H1 (cell line): ENCODE results near the gene PLXNA4. TPM values are rescaled to one million over a fixed set of nuclear protein-coding genes. Genes with fewer than 3 reads are reported as not detected.

Experiments
- CTCF ChIA-PET: fragments of 300-600 bp; sonication (Branson Sonifier 250); formaldehyde crosslinking; loops from one replicate; lab custom pipeline; 2021; ENCODE audit not compliant: partially characterized antibody; lab: Charles Lee
- POLR2A ChIA-PET: fragments of 300-600 bp; sonication (Branson Sonifier 250); formaldehyde crosslinking; loops from one replicate; lab custom pipeline; 2021; ENCODE audit warnings: inconsistent platforms; ENCODE audit not compliant: partially characterized antibody; lab: Charles Lee
- DNase-seq, 2 experiments: peaks; one replicate each; pipeline versions ENCODE4 v3.0.0 to v3.0.0-alpha.2; 2010 to 2022; ENCODE audit warnings: low spot score in 2 of 2, low read depth in 1 of 2, mixed read lengths in 1 of 2
- FAIRE-seq: peaks from 2 replicates; lab custom pipeline; 2011; peaks lifted over from hg19 to GRCh38; lab: Jason Lieb, UNC
- H2AFZ ChIP-seq: 2 replicates; pipeline ENCODE4 v1.8.1; 2012; ENCODE audit warnings: low read length, inconsistent platforms
- H2AK5ac ChIP-seq: 2 replicates; pipeline ENCODE4 v1.6.1; 2013; ENCODE audit warnings: low read depth, low read length
- H2BK120ac ChIP-seq: replicated peaks from 2 replicates; pipeline ENCODE3; 2013; ENCODE audit warnings: low read depth, low read length, inconsistent platforms
- H2BK12ac ChIP-seq: 2 replicates; pipeline ENCODE4 v1.6.1; 2013; ENCODE audit warnings: low read depth, low read length
- H2BK15ac ChIP-seq: 2 replicates; pipeline ENCODE4 v1.6.1; 2013; ENCODE audit warnings: low read length
- H2BK20ac ChIP-seq: 2 replicates; pipeline ENCODE4 v1.6.1; 2013; ENCODE audit warnings: low read length
- H2BK5ac ChIP-seq: 2 replicates; pipeline ENCODE4 v1.6.1; 2013; ENCODE audit warnings: low read depth, low read length
- H3K14ac ChIP-seq: 2 replicates; pipeline ENCODE4 v1.6.1; 2013; ENCODE audit warnings: inconsistent platforms; ENCODE audit not compliant: insufficient read length
- H3K18ac ChIP-seq: 2 replicates; pipeline ENCODE4 v1.6.1; 2013; ENCODE audit warnings: low read length; ENCODE audit errors: extremely low read depth
- H3K23ac ChIP-seq: 2 replicates; pipeline ENCODE4 v1.6.1; 2013; ENCODE audit warnings: inconsistent platforms; ENCODE audit not compliant: insufficient read length
- H3K23me2 ChIP-seq: 2 replicates; pipeline ENCODE4 v1.6.1; 2013; ENCODE audit warnings: low read depth, low read length
- H3K27ac ChIP-seq: 2 replicates; pipeline ENCODE4 v1.6.1; 2011; ENCODE audit warnings: low read depth, low read length, inconsistent platforms
- H3K27me3 ChIP-seq, 4 experiments: replicated peaks in 1 of 4; 1 replicate in 1 of 4; 2 replicates in 3 of 4; pipeline versions ENCODE4 v1.6.1 to v1.8.1; 2011 to 2013; ENCODE audit warnings: low read length in 3 of 4, mild to moderate bottlenecking in 3 of 4, inconsistent platforms in 2 of 4, mixed read lengths in 2 of 4, moderate library complexity in 1 of 4; ENCODE audit not compliant: control insufficient read depth in 3 of 4, insufficient read depth in 3 of 4; ENCODE audit errors: extremely low read depth in 1 of 4
- H3K36me3 ChIP-seq, 4 experiments: 2 replicates each; pipeline versions ENCODE4 v1.6.1 to v1.8.1; 2011 to 2013; ENCODE audit warnings: mild to moderate bottlenecking in 4 of 4, low read length in 3 of 4, moderate library complexity in 2 of 4, control low read depth in 1 of 4, inconsistent platforms in 1 of 4; ENCODE audit not compliant: insufficient read depth in 4 of 4, control insufficient read depth in 2 of 4
- H3K4ac ChIP-seq: replicated peaks from 2 replicates; pipeline ENCODE3; 2013; ENCODE audit warnings: low read length, low read depth, mixed read lengths, inconsistent platforms; ENCODE audit not compliant: insufficient read length
- H3K4me1 ChIP-seq, 4 experiments: replicated peaks in 1 of 4; 1 replicate in 1 of 4; 2 replicates in 3 of 4; pipeline versions ENCODE4 v1.6.1 to v1.8.1; 2011 to 2013; ENCODE audit warnings: low read length in 3 of 4, inconsistent platforms in 2 of 4, mixed read lengths in 1 of 4; ENCODE audit not compliant: insufficient read depth in 4 of 4, control insufficient read depth in 3 of 4
- H3K4me2 ChIP-seq, 2 experiments: 2 replicates each; pipeline versions ENCODE4 v1.6.1 to v1.8.1; 2011 to 2013; ENCODE audit warnings: low read depth in 2 of 2, low read length in 2 of 2, control low read depth in 1 of 2, inconsistent platforms in 1 of 2, mild to moderate bottlenecking in 1 of 2; ENCODE audit not compliant: insufficient read depth in 1 of 2
- H3K4me3 ChIP-seq, 4 experiments: fragments of 200-600, 300-600 bp in 1 of 4; sonication (generic), shearing (Covaris generic), sonication (Bioruptor Twin) in 1 of 4; 2 replicates each; pipeline versions ENCODE4 v1.5.1 to v1.8.1; 2011 to 2016; ENCODE audit warnings: low read length in 4 of 4, low read depth in 3 of 4, control low read depth in 2 of 4, inconsistent platforms in 2 of 4, mild to moderate bottlenecking in 2 of 4, mixed read lengths in 1 of 4, moderate library complexity in 1 of 4; ENCODE audit not compliant: insufficient read depth in 2 of 4; ENCODE audit errors: extremely low read depth in 1 of 4
- H3K56ac ChIP-seq: replicated peaks from 2 replicates; pipeline ENCODE3; 2013; ENCODE audit warnings: low read depth, mild to moderate bottlenecking, mixed read lengths, low read length, inconsistent platforms; ENCODE audit not compliant: insufficient read length
- H3K79me1 ChIP-seq: 2 replicates; pipeline ENCODE4 v1.6.1; 2013; ENCODE audit warnings: low read depth, low read length, control low read depth
- H3K79me2 ChIP-seq, 2 experiments: 2 replicates each; pipeline versions ENCODE4 v1.6.1 to v1.8.1; 2012 to 2013; ENCODE audit warnings: low read length in 2 of 2, mild to moderate bottlenecking in 2 of 2, inconsistent platforms in 1 of 2; ENCODE audit not compliant: insufficient read depth in 2 of 2, control insufficient read depth in 1 of 2
- H3K9ac ChIP-seq, 4 experiments: replicated peaks in 1 of 4; 1 replicate in 1 of 4; 2 replicates in 3 of 4; pipeline versions ENCODE4 v1.6.1 to v1.8.1; 2011 to 2013; ENCODE audit warnings: low read depth in 3 of 4, low read length in 3 of 4, control low read depth in 2 of 4, mild to moderate bottlenecking in 2 of 4, moderate library complexity in 2 of 4, inconsistent platforms in 1 of 4; ENCODE audit errors: extremely low read depth in 1 of 4
- H3K9me3 ChIP-seq, 2 experiments: 2 replicates each; pipeline versions ENCODE4 v1.6.1 to v1.8.1; 2012 to 2013; ENCODE audit warnings: mild to moderate bottlenecking in 2 of 2, moderate library complexity in 2 of 2, control low read depth in 1 of 2, inconsistent platforms in 1 of 2, low read depth in 1 of 2, low read length in 1 of 2, mixed read lengths in 1 of 2; ENCODE audit not compliant: insufficient read depth in 2 of 2
- H4K20me1 ChIP-seq, 2 experiments: replicated peaks in 1 of 2; 2 replicates each; pipeline versions ENCODE3 to v1.8.1; 2011 to 2013; ENCODE audit warnings: inconsistent platforms in 2 of 2, low read length in 2 of 2, mild to moderate bottlenecking in 1 of 2; ENCODE audit not compliant: insufficient read depth in 2 of 2, control insufficient read depth in 1 of 2
- H4K5ac ChIP-seq: 2 replicates; pipeline ENCODE4 v1.6.1; 2013; ENCODE audit warnings: low read length, low read depth, mixed read lengths, inconsistent platforms; ENCODE audit not compliant: insufficient read length
- H4K8ac ChIP-seq: 2 replicates; pipeline ENCODE4 v1.8.0; 2013; ENCODE audit warnings: mild to moderate bottlenecking, moderate library complexity, low read length, inconsistent platforms; ENCODE audit not compliant: insufficient read depth; ENCODE audit errors: extremely low read depth
- H4K91ac ChIP-seq: replicated peaks from 2 replicates; pipeline ENCODE3; 2013; ENCODE audit warnings: low read length, mixed read lengths, inconsistent platforms; ENCODE audit not compliant: insufficient read length
- ASH2L ChIP-seq: fragments of 200-600, 300-600 bp; sonication (generic); IDR thresholded peaks from one replicate; pipeline ENCODE4 v1.7.1; 2017; ENCODE audit warnings: low read length
- BACH1 ChIP-seq: IDR thresholded peaks from 2 replicates; pipeline ENCODE4 v1.6.1; 2012; ENCODE audit warnings: low read length, improper control_type of control experiment
- CHD1 ChIP-seq: IDR thresholded peaks from 2 replicates; pipeline ENCODE4 v1.6.1; 2012; ENCODE audit warnings: low read depth, low read length, improper control_type of control experiment
- CHD2 ChIP-seq: IDR thresholded peaks from 2 replicates; pipeline ENCODE4 v1.6.1; 2012; ENCODE audit warnings: low read length, improper control_type of control experiment
- CREB1 ChIP-seq: IDR thresholded peaks from 2 replicates; pipeline ENCODE4 v1.6.1; 2012; ENCODE audit warnings: inconsistent platforms
- EP300 ChIP-seq, 2 experiments: IDR thresholded peaks; 1 replicate in 1 of 2; 2 replicates in 1 of 2; pipeline ENCODE4 v1.6.1; 2011 to 2012; ENCODE audit warnings: low read depth in 2 of 2, low read length in 2 of 2, mild to moderate bottlenecking in 2 of 2, borderline replicate concordance in 1 of 2, inconsistent platforms in 1 of 2, moderate library complexity in 1 of 2
- EZH2 ChIP-seq: fragments of 200-600 bp; sonication (generic); IDR thresholded peaks from 2 replicates; pipeline ENCODE4 v1.7.1; 2012; ENCODE audit warnings: low read depth, mild to moderate bottlenecking, moderate library complexity, low read length, inconsistent platforms; ENCODE audit not compliant: severe bottlenecking
- GTF2F1 ChIP-seq: IDR thresholded peaks from 2 replicates; pipeline ENCODE4 v1.6.1; 2012; ENCODE audit warnings: low read depth, low read length, improper control_type of control experiment, borderline replicate concordance
- RAD21 ChIP-seq, 2 experiments: IDR thresholded peaks in 1 of 2; conservative IDR thresholded peaks in 1 of 2; 2 replicates each; pipeline ENCODE4 v1.6.1; 2011; ENCODE audit warnings: low read depth in 2 of 2, low read length in 2 of 2, improper control_type of control experiment in 1 of 2, inconsistent platforms in 1 of 2, mild to moderate bottlenecking in 1 of 2, moderate library complexity in 1 of 2
- SIN3A ChIP-seq, 2 experiments: IDR thresholded peaks in 1 of 2; conservative IDR thresholded peaks in 1 of 2; 2 replicates each; pipeline ENCODE4 v1.6.1; 2011 to 2012; ENCODE audit warnings: low read length in 2 of 2, improper control_type of control experiment in 1 of 2, low read depth in 1 of 2, mild to moderate bottlenecking in 1 of 2
- WGBS, 2 experiments: shearing (Covaris generic) in 1 of 2; methylation state at CpG; one replicate each; pipeline versions ENCODE4 v1.1.6 to v1.1.7; 2013 to 2015; ENCODE audit warnings: low lambda C conversion rate in 2 of 2, mixed read lengths in 2 of 2, inconsistent platforms in 1 of 2, low coverage in 1 of 2, missing lambda C conversion rate in 1 of 2; ENCODE audit not compliant: insufficient replicate concordance in 2 of 2, insufficient coverage in 1 of 2, insufficient read length in 1 of 2; ENCODE audit errors: extremely low coverage in 1 of 2, missing lambda C conversion rate in 1 of 2; 5-methylcytosine and 5-hydroxymethylcytosine counted together
- polyA plus RNA-seq, 7 experiments: library from polyadenylated mRNA; depleted of rRNA in 3 of 7; stranded (reverse) in 5 of 7; unstranded in 2 of 7; fragments of >200 nt in 5 of 7; fragments of 200-250 nt in 2 of 7; gene quantifications; 1 replicate in 5 of 7; 2 replicates in 1 of 7; 4 replicates in 1 of 7; pipeline versions ENCODE4 v1.2.1 to v1.2.3, GENCODE V29; 2011 to 2013; ENCODE audit warnings: missing spikeins in 2 of 7, mixed read lengths in 2 of 7
- total RNA-seq: library from RNA; stranded (reverse); fragmentation: NEBNext Ultra II Directional; extraction: Animal tissue kit (Norgen Biotek cat#: 25700); gene quantifications from 2 replicates; pipeline ENCODE4 v1.2.1, GENCODE V29; 2021
- TF ChIP-seq, protein P1 (sequence below): IDR thresholded peaks from 2 replicates; pipeline ENCODE4 v1.6.1; 2011; ENCODE audit warnings: low read length, improper control_type of control experiment

The PLXNA4 gene
- total and polyA plus RNA-seq, 2 of the 8 experiments (the other 6 are each of a cell fraction or from before 2014, with no cell fraction given): 0.76 to 0.79 TPM

- Histone ChIP-seq H3K4me2 (no peak overlapping the region), H3K79me2 (no peaks in the 10 kb centered on the region), H3K4ac (no peak overlapping the region), H3K56ac (no peak overlapping the region), H3K9me3 (no peaks in the 10 kb centered on the region), H3K9ac (no peak overlapping the region), H3K23ac (no peak overlapping the region), H3K27ac (no peak overlapping the region), H3K27me3 (no peaks in the 10 kb centered on the region), H2BK15ac (no peak overlapping the region), H3K14ac (no peak overlapping the region), H3K4me3 (no peak overlapping the region), H3K23me2 (0 out of 2 replicates have a peak, but pooled peaks cover 3% of the 10 kb centered on the region), H2BK12ac (no peak overlapping the region), H4K5ac (no peak overlapping the region), H2AK5ac (no peak overlapping the region), H2AFZ (no peak overlapping the region), H2BK5ac (no peak overlapping the region), H3K79me1 (no peaks in the 10 kb centered on the region), H4K8ac (no peak overlapping the region), H4K91ac (no peak overlapping the region), H3K36me3 (no peaks in the 10 kb centered on the region), H3K4me1 (peaks cover 0 to 4% (median 0%) of the 10 kb centered on the region in 4 experiments; a peak in 2 of 7 replicates), H3K18ac (no peak overlapping the region), H4K20me1 (no peaks in the 10 kb centered on the region), H2BK120ac (no peak overlapping the region), H2BK20ac (no peak overlapping the region)
- ChIA-PET POLR2A (no interaction called here), CTCF (interaction anchor here (0.6 to 4.4 kb wide), 41 partner anchors 9 to 907 kb away, joined by 3 to 26 read pairs (median 4); partner anchors contain the start of gene PLXNA4)
- DNase-seq (peak in 1 of 2 experiments; percentile 76), FAIRE-seq (peak; percentile 85)
- whole genome bisulfite sequencing, 2 experiments: 85% methylated on average over 11 of the region's 11 CpGs; no CpG with 5 or more reads in 1 of the 2 experiments
- TF ChIP-seq RAD21 (IDR thresholded peaks at IDR 0.05 in 1 of 2, conservative IDR thresholded peaks at IDR 0.05 in 1 of 2; ENCODE audit: low read depth in 2 of 2, low read length in 2 of 2): peak; percentile 58 to 73
- no peak for TF ChIP-seq CREB1
- no peak for TF ChIP-seq CHD1
- no peak for TF ChIP-seq CHD2
- peak; percentile 83; the same call in 1 of the 2 replicates for TF ChIP-seq BACH1
- TF ChIP-seq EP300 (IDR thresholded peaks at IDR 0.05; ENCODE audit: borderline replicate concordance in 1 of 2, low read depth in 2 of 2, low read length in 2 of 2): no peak
- TF ChIP-seq EZH2: no peak
- TF ChIP-seq SIN3A (conservative IDR thresholded peaks at IDR 0.05 in 1 of 2, IDR thresholded peaks at IDR 0.05 in 1 of 2; ENCODE audit: low read depth in 1 of 2, low read length in 2 of 2): no peak
- TF ChIP-seq ASH2L: no peak
- TF ChIP-seq GTF2F1: no peak
- TF ChIP-seq, protein P1, sequence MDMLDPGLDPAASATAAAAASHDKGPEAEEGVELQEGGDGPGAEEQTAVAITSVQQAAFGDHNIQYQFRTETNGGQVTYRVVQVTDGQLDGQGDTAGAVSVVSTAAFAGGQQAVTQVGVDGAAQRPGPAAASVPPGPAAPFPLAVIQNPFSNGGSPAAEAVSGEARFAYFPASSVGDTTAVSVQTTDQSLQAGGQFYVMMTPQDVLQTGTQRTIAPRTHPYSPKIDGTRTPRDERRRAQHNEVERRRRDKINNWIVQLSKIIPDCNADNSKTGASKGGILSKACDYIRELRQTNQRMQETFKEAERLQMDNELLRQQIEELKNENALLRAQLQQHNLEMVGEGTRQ: no peak
Observed at GRCh38 chr7:132518102-132518838, 58.0 kb downstream of the PLXNA4 start.
